IgD-negative memory B cell (primary cell): ENCODE measurements around the gene NPAS3. TPM values are rescaled to one million over a fixed set of nuclear protein-coding genes. Genes with fewer than 3 reads are reported as not detected.

Source experiments
- H3K27ac Mint-ChIP-seq, 3 donors: one replicate each; pipeline ENCODE4 v1.8.0; 2020 to 2022; ENCODE audit warnings: mild to moderate bottlenecking in 3 of 3, mixed read lengths in 3 of 3, moderate library complexity in 1 of 3
- H3K27me3 Mint-ChIP-seq: one replicate; pipeline ENCODE4 v1.8.0; 2021; ENCODE audit warnings: mixed read lengths
- H3K36me3 Mint-ChIP-seq: one replicate; pipeline ENCODE4 v1.8.0; 2020; ENCODE audit warnings: mild to moderate bottlenecking, mixed read lengths
- H3K4me1 Mint-ChIP-seq, 3 donors: one replicate each; pipeline ENCODE4 v1.8.0; 2020 to 2022; ENCODE audit warnings: mixed read lengths in 3 of 3, mild to moderate bottlenecking in 1 of 3
- H3K4me3 Mint-ChIP-seq, 4 donors: one replicate each; pipeline ENCODE4 v1.8.0; 2020 to 2022; ENCODE audit warnings: mild to moderate bottlenecking in 4 of 4, mixed read lengths in 4 of 4, moderate library complexity in 3 of 4
- H3K9me3 Mint-ChIP-seq, 3 donors: one replicate each; pipeline ENCODE4 v1.8.0; 2020 to 2021; ENCODE audit warnings: mixed read lengths in 3 of 3, mild to moderate bottlenecking in 1 of 3
- polyA plus RNA-seq: library from polyadenylated mRNA; unstranded; fragments of 300-500 nt; fragmentation: Illumina TruSeq; gene quantifications from one replicate; pipeline ENCODE4 v1.2.3, GENCODE V29; 2021

The NPAS3 gene
- polyA plus RNA-seq, 1 donor from 2014 or later = not detected

GRCh38 chr14:33851366-33851765 is 912.7 kb downstream of the NPAS3 start:
- no peaks in the 10 kb centered on the region for H3K9me3 Mint-ChIP-seq
- H3K27me3 Mint-ChIP-seq = no peaks in the 10 kb centered on the region
- peaks cover 0 to 2% (median 0%) of the 10 kb centered on the region in 3 donors for H3K4me1 Mint-ChIP-seq
- peaks cover 1% of the 10 kb centered on the region for H3K36me3 Mint-ChIP-seq
- no peak overlapping the region for H3K27ac Mint-ChIP-seq
- H3K4me3 Mint-ChIP-seq = no peak overlapping the region

GRCh38 chr14:33851931-33852330 is 913.3 kb downstream of the NPAS3 start:
- H3K36me3 Mint-ChIP-seq = peaks cover 1% of the 10 kb centered on the region
- H3K4me1 Mint-ChIP-seq = peaks cover 0 to 2% (median 0%) of the 10 kb centered on the region in 3 donors
- H3K27ac Mint-ChIP-seq = no peak overlapping the region
- H3K9me3 Mint-ChIP-seq = no peaks in the 10 kb centered on the region
- H3K27me3 Mint-ChIP-seq = no peaks in the 10 kb centered on the region
- no peak overlapping the region for H3K4me3 Mint-ChIP-seq
